Stomach (tissue), 9 donors: Measurements from ENCODE around the gene CARD11. TPM values are rescaled to one million over a fixed set of nuclear protein-coding genes. Genes with fewer than 3 reads are reported as not detected.

Source experiments
- DNase-seq, 2 donors: peaks; one replicate each; pipeline versions ENCODE4 v3.0.0 to v3.0.0-alpha.2; 2013 to 2019
- H3K27ac ChIP-seq, 5 donors: fragments of 200-600 bp in 4 of 5; sonication (generic) in 4 of 5; one replicate each; pipeline ENCODE4 v1.5.1; 2013 to 2019; ENCODE audit warnings: mild to moderate bottlenecking in 1 of 5, moderate library complexity in 1 of 5
- H3K27me3 ChIP-seq, 3 donors: fragments of 200-600 bp; sonication (generic); one replicate each; pipeline ENCODE4 v1.5.1; 2017 to 2019; ENCODE audit warnings: mixed run types in 1 of 3
- H3K36me3 ChIP-seq, 4 donors: fragments of 200-600 bp; sonication (generic); 1 replicate in 3 of 4; 2 replicates in 1 of 4; pipeline ENCODE4 v1.5.1; 2016 to 2019
- H3K4me1 ChIP-seq, 4 donors: fragments of 200-600 bp; sonication (generic); one replicate each; pipeline ENCODE4 v1.5.1; 2016 to 2019
- H3K4me3 ChIP-seq, 4 donors: fragments of 200-600 bp; sonication (generic) in 3 of 4; one replicate each; pipeline ENCODE4 v1.5.1; 2016 to 2019; ENCODE audit warnings: mild to moderate bottlenecking in 1 of 4
- H3K9me3 ChIP-seq, 4 donors: fragments of 200-600 bp; sonication (generic); one replicate each; pipeline ENCODE4 v1.5.1; 2016 to 2019
- EP300 ChIP-seq: sonication (generic); formaldehyde crosslinking; IDR thresholded peaks from one replicate; pipeline ENCODE4 v1.6.1; 2017; ENCODE audit warnings: antibody characterized with exemption
- POLR2A ChIP-seq, 4 donors: fragments of 450-650 bp; IDR thresholded peaks; one replicate each; pipeline ENCODE4 v1.6.1; 2016; ENCODE audit warnings: antibody characterized with exemption in 4 of 4, control low read depth in 2 of 4, mild to moderate bottlenecking in 1 of 4, moderate library complexity in 1 of 4
- POLR2AphosphoS5 ChIP-seq, 3 donors: sonication (generic); formaldehyde crosslinking; IDR thresholded peaks; one replicate each; pipeline ENCODE4 v1.6.1; 2016; ENCODE audit warnings: antibody characterized with exemption in 3 of 3
- WGBS, 5 donors: extraction: QIAGEN DNeasy Blood & Tissue Kit in 3 of 5; methylation state at CpG; one replicate each; pipeline versions ENCODE4 v1.1.5 to v1.1.7; 2013 to 2018; 5-methylcytosine and 5-hydroxymethylcytosine counted together
- intact Hi-C: fragments of 100-400 bp; cut with DNase I; formaldehyde crosslinking; loops from one replicate; pipeline ENCODE4 v1.15.1; 2023; ENCODE audit warnings: low total_unique reads
- polyA plus RNA-seq, 3 donors: library from polyadenylated mRNA; stranded (reverse); fragments of 200-250 nt; gene quantifications; one replicate each; pipeline ENCODE4 v1.2.3, GENCODE V29; 2013
- total RNA-seq, 5 donors: library from RNA; depleted of rRNA; stranded (reverse); fragments of >200 nt; gene quantifications; one replicate each; pipeline versions ENCODE4 v1.1.0 to v1.2.3, GENCODE V29; 2014 to 2016
- TF ChIP-seq, protein P1 (sequence below), 7 experiments: fragments of 450-650 bp in 4 of 7; fragments of 200-600 bp in 3 of 7; sonication (generic) in 3 of 7; IDR thresholded peaks; one replicate each; pipeline ENCODE4 v1.5.1; 2016 to 2019; ENCODE audit warnings: antibody characterized with exemption in 7 of 7, control low read depth in 2 of 7, mild to moderate bottlenecking in 1 of 7
- donor health status: healthy with polysubstance abuse.
- donor health status: Bipolar disorder and iron deficiency.
- donor health status: healthy.

The CARD11 gene
- total and polyA plus RNA-seq, 8 donors = 0.45 to 9.7 (median 1.8) TPM; not detected in 1

- no peak for DNase-seq
- peaks cover 0 to 28% (median 0%) of the 10 kb centered on the region in 3 donors for H3K27me3 ChIP-seq
- H3K4me3 ChIP-seq = no peak overlapping the region
- intact Hi-C loops = no loop called here
- TF ChIP-seq EP300 (no peak), POLR2A (IDR thresholded peaks at IDR 0.05) (no peak), POLR2AphosphoS5 (IDR thresholded peaks at IDR 0.05) (no peak)
- TF ChIP-seq, protein P1, sequence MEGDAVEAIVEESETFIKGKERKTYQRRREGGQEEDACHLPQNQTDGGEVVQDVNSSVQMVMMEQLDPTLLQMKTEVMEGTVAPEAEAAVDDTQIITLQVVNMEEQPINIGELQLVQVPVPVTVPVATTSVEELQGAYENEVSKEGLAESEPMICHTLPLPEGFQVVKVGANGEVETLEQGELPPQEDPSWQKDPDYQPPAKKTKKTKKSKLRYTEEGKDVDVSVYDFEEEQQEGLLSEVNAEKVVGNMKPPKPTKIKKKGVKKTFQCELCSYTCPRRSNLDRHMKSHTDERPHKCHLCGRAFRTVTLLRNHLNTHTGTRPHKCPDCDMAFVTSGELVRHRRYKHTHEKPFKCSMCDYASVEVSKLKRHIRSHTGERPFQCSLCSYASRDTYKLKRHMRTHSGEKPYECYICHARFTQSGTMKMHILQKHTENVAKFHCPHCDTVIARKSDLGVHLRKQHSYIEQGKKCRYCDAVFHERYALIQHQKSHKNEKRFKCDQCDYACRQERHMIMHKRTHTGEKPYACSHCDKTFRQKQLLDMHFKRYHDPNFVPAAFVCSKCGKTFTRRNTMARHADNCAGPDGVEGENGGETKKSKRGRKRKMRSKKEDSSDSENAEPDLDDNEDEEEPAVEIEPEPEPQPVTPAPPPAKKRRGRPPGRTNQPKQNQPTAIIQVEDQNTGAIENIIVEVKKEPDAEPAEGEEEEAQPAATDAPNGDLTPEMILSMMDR (IDR thresholded peaks at IDR 0.05) = no peak
- H3K4me1 ChIP-seq = no peaks in the 10 kb centered on the region
- peaks cover 0 to 17% (median 0%) of the 10 kb centered on the region in 4 donors for H3K36me3 ChIP-seq
- H3K27ac ChIP-seq = no peak overlapping the region
- WGBS, 5 donors = 82 to 94% (median 90%) methylated on average over 11 to 16 of the region's 16 CpGs
- no peaks in the 10 kb centered on the region for H3K9me3 ChIP-seq
These were observed 130.8 kb downstream of the CARD11 start for GRCh38 chr7:2912684-2913439.

GRCh38 chr7:2911466-2911865, 132.2 kb downstream of the CARD11 start:
- no peaks in the 10 kb centered on the region for H3K9me3 ChIP-seq
- no peak overlapping the region for H3K27ac ChIP-seq
- intact Hi-C loops = no loop called here
- TF ChIP-seq POLR2AphosphoS5 (IDR thresholded peaks at IDR 0.05) = no peak
- no peak for TF ChIP-seq POLR2A (IDR thresholded peaks at IDR 0.05)
- TF ChIP-seq EP300 = no peak
- TF ChIP-seq, protein P1 (IDR thresholded peaks at IDR 0.05) = no peak
- peaks cover 0 to 28% (median 0%) of the 10 kb centered on the region in 3 donors for H3K27me3 ChIP-seq
- no peak for DNase-seq
- H3K36me3 ChIP-seq = peaks cover 0 to 17% (median 0%) of the 10 kb centered on the region in 4 donors
- H3K4me1 ChIP-seq = no peaks in the 10 kb centered on the region
- no peak overlapping the region for H3K4me3 ChIP-seq
- 62 to 76% (median 65%) methylated on average over 13 of the region's 13 CpGs for WGBS, 5 donors

DNA sequence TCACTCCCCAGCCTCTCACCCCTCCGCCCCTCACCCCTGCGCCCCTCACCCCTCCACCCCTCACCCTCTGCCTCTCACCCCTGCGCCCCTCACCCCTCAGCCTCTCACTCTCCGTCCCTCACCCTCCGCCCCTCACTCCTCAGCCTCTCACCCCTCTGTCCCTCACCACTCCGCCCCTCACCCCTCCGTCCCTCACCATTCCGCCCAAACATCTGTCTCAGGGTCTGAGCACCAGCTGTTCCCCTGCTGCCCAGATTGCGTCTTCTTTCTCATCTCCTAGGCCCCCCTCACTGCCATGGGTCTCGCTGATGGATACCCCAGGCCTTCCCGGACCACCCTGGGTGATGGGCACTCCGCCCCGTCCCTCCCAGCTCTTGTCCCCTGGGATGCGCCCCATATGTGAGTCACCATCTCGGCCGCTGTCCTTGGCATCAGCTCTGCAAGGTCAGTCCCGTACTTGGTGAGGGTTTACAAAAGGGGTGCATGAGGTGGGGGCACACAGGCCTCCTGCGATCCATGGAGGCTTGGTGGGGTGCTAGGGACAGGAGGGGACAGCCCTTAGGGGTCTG, 134.1 kb downstream of the CARD11 start:
- peaks cover 0 to 11% (median 0%) of the 10 kb centered on the region in 4 donors for H3K36me3 ChIP-seq
- H3K27ac ChIP-seq = no peak overlapping the region
- intact Hi-C loops = no loop called here
- no peak overlapping the region for H3K4me3 ChIP-seq
- peaks cover 0 to 8% (median 3%) of the 10 kb centered on the region in 4 donors for H3K9me3 ChIP-seq
- TF ChIP-seq POLR2A (IDR thresholded peaks at IDR 0.05) (no peak), EP300 (no peak), POLR2AphosphoS5 (IDR thresholded peaks at IDR 0.05) (no peak)
- TF ChIP-seq, protein P1 (IDR thresholded peaks at IDR 0.05) = no peak
- no peak for DNase-seq
- peaks cover 0 to 10% (median 0%) of the 10 kb centered on the region in 3 donors for H3K27me3 ChIP-seq
- no peaks in the 10 kb centered on the region for H3K4me1 ChIP-seq
- 80 to 94% (median 90%) methylated on average over 10 to 18 of the region's 18 CpGs for WGBS, 5 donors

GRCh38 chr7:2909043-2909442, 134.6 kb downstream of the CARD11 start:
- H3K4me3 ChIP-seq = no peak overlapping the region
- DNase-seq = no peak
- H3K4me1 ChIP-seq = no peaks in the 10 kb centered on the region
- no peak overlapping the region for H3K27ac ChIP-seq
- TF ChIP-seq, protein P1 (IDR thresholded peaks at IDR 0.05) = no peak
- no peak for TF ChIP-seq POLR2AphosphoS5 (IDR thresholded peaks at IDR 0.05)
- no peak for TF ChIP-seq POLR2A (IDR thresholded peaks at IDR 0.05)
- TF ChIP-seq EP300 = no peak
- WGBS, 5 donors = 88 to 98% (median 94%) methylated on average over 13 to 17 of the region's 17 CpGs
- intact Hi-C loops = no loop called here
- H3K27me3 ChIP-seq = peaks cover 0 to 10% (median 0%) of the 10 kb centered on the region in 3 donors
- H3K36me3 ChIP-seq = peaks cover 0 to 11% (median 0%) of the 10 kb centered on the region in 4 donors
- H3K9me3 ChIP-seq = peaks cover 0 to 8% (median 3%) of the 10 kb centered on the region in 4 donors
